ENCODE data around the gene ISCU. TPM values are rescaled to one million over a fixed set of nuclear protein-coding genes. Genes with fewer than 3 reads are reported as not detected.

ISCU gene
- total RNA-seq, 1 donor from 2014 or later, result 83.0 TPM

DNA sequence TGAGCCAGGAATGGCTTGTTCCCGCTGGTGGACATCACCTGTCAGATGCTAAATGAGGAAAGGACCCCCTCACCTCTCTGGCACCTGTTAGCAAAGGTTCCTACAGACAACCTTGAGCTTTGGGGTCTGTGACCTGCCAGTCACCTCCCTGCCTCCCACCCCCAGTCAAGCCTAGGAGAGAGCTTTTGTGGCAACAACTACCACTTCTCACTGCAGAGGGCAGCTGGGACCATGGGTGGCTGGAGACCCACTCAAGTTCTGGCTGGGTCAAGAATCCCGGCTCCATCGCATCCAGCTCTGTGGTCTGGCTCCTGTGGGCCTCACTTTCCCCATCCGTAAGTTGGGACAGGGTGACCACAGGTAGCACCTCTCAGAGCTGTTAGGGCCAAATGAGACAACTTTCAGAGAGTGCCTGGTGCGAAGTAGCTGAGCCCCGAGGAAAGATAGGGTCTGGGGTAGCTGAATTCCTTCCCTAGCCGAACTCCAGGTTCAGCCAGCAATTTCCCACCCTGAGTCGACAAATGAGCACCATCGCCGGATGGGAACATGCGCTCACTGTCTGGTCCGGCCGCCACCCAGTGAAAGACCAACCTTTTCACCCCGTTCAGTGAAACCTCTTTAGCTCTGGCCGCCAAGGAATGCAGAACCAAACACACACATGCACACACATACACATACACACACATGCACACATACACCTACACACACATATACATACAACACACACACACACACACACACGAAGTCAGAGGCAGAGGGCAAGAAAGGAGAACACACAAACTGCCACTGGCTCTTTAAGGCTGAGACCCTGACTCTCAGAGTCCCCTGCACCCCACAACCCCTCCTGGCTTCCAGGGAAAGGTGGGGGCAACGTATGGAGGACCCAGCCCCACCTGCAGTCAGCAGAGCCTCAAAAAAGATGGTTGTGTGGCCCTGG, 33.6 kb downstream of the ISCU start:
- H3K4me1 ChIP-seq (ENCODE audit: control insufficient read depth in 3 of 3, insufficient read depth in 3 of 3, low read length in 3 of 3), result no peaks in the 10 kb centered on the region
- H3K27me3 ChIP-seq (ENCODE audit: control insufficient read depth in 3 of 3, insufficient read depth in 3 of 3, low read length in 3 of 3), result no peaks in the 10 kb centered on the region
- no peak overlapping the region for H3K9ac ChIP-seq (ENCODE audit: low read depth in 1 of 3, low read length in 3 of 3)
- H3K36me3 ChIP-seq (ENCODE audit: control insufficient read depth in 3 of 3, insufficient read depth in 3 of 3, low read length in 3 of 3), result no peaks in the 10 kb centered on the region
- no peaks in the 10 kb centered on the region for H3K9me3 ChIP-seq (ENCODE audit: control insufficient read depth in 3 of 3, low read length in 3 of 3)
- H3K27ac ChIP-seq (ENCODE audit: low read depth, low read length), result peak overlapping the region; percentile 30
- peak overlapping the region in 2 of 3 donors; percentile 26 to 33 for H3K4me3 ChIP-seq (ENCODE audit: low read length in 3 of 3)

DNA sequence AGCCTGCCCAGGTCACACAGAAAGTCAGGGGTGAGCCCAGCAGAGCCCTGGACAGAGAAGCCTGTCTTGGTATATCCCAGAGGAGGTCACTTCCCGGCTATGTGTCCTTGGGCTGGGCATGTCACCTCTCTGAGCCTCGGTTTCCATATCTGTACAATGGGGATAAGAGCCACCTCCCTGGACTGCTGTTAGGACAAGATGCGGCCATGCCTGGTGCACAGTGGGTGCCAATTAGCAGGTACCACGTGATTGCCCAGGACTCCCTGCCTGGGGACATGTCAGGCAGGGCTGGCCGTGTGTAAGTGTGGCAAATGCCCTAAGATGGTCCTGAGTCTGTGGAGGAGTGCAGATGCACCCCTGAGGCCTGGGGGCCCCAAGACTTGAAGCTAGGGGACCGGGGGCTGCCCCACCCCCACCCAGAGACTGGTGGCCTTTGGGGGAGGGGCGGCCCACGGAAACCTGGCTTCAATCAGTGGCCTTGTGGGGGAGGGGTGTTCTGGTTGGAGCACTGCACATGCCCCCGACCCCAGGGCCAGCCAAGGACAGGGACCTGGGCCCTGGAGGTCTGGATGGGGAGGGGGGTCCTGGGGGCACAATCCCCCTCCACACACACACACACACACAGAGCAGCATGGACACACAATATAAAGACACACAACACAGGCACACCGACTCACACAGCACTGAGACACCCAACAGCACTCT, 34.6 kb downstream of the ISCU start:
- Histone ChIP-seq H3K4me3 (ENCODE audit: low read length in 3 of 3) (peak overlapping the region; percentile 52 to 67 (median 61)), H3K36me3 (ENCODE audit: control insufficient read depth in 3 of 3, insufficient read depth in 3 of 3, low read length in 3 of 3) (no peaks in the 10 kb centered on the region), H3K27ac (ENCODE audit: low read depth, low read length) (peak overlapping the region; percentile 30), H3K4me1 (ENCODE audit: control insufficient read depth in 3 of 3, insufficient read depth in 3 of 3, low read length in 3 of 3) (no peaks in the 10 kb centered on the region), H3K27me3 (ENCODE audit: control insufficient read depth in 3 of 3, insufficient read depth in 3 of 3, low read length in 3 of 3) (no peaks in the 10 kb centered on the region), H3K9ac (ENCODE audit: low read depth in 1 of 3, low read length in 3 of 3) (peak overlapping the region in 1 of 3 donors; percentile 8), H3K9me3 (ENCODE audit: control insufficient read depth in 3 of 3, low read length in 3 of 3) (no peaks in the 10 kb centered on the region)

DNA sequence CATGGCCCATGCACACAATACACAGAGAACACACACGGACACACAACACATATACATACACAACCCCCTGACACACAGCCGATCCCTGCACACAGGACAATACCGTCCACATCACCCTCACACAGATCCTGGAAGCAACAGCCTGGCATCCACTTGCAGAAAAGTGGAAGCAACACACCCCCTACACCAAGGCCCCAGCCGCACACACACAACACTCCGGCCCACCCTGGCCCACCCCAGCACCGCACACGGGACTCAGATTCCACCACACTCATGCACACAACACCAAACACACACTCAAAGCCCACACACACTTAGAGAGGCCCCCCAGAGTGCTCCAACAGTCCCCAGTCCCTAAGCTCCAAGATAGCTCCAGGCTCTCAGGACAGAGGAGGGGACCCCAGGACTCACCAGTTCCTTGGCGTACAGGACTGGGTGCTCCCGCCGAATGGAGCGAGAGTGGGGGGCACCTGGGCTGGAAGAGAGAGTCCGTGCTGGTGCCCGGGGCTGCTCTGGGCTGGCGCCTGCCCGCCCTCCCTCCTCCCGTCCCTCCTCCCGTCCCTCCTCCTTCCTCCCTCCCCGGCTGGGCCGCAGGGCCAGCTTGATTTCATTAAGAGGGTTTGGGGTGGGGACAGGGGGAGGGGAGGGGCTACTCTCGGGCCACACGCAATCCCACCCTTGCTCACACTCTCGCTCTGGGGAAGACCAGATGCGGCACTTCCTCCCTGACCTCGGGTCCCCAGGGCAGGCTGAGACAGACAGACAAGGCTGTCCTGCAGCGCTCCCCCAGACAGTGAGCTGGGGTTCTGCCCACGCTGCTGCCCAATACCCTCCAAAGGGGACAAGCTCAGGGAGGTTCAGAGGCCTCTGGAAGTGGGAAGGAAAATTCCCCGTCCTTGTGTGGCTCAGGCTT, 35.4 kb downstream of the ISCU start, which contains the start of gene TMEM119:
Gene TMEM119 (minus strand): TSS at position 526 of the 913 bp plus-strand sequence. CDS start 5,701 bp downstream, outside the sequence.
- Histone ChIP-seq H3K9ac (ENCODE audit: low read depth in 1 of 3, low read length in 3 of 3) (peak within 1 kb of the TSS in 1 of 3 donors; percentile 8), H3K9me3 (ENCODE audit: control insufficient read depth in 3 of 3, low read length in 3 of 3) (no peaks in the 10 kb centered on the region), H3K27me3 (ENCODE audit: control insufficient read depth in 3 of 3, insufficient read depth in 3 of 3, low read length in 3 of 3) (no peaks in the 10 kb centered on the region), H3K27ac (ENCODE audit: low read depth, low read length) (peak within 1 kb of the TSS; percentile 44), H3K4me1 (ENCODE audit: control insufficient read depth in 3 of 3, insufficient read depth in 3 of 3, low read length in 3 of 3) (no peaks in the 10 kb centered on the region), H3K36me3 (ENCODE audit: control insufficient read depth in 3 of 3, insufficient read depth in 3 of 3, low read length in 3 of 3) (no peaks in the 10 kb centered on the region), H3K4me3 (ENCODE audit: low read length in 3 of 3) (peak within 1 kb of the TSS; percentile 52 to 67 (median 61))

DNA sequence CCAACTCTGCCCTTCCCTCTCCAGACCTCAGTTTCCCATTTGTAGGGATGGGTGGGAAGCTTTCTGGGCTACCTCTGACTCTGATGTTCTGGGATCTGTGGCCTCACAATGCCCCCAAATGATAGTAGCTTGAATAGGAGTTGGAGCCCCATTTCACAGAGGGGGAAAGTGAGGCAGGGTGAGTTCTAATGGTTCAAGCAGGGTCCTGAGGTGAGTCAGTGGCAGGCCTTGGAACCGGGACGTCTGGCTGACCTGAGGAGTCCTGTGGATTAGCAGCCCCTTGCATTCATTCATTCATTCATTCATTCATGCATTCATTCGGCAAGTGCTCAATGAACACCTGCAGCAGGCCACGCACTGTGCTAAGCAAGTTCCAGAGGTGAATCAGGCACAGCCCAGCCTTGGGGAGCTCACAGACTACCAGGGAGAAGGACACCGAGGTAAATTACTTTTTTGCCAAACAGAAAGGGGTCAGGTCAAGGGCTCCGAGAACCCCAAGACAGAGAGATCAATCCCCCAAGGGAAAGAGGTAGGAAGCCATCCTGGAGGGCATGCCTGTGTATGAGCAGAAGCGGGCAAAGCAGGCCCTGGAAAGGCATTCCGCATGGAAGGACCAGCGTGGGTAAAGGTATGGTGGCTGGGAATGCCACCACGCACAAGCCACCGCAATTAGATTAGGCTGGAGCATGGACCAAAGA, 36.3 kb downstream of the ISCU start:
- H3K27me3 ChIP-seq (ENCODE audit: control insufficient read depth in 3 of 3, insufficient read depth in 3 of 3, low read length in 3 of 3), result no peaks in the 10 kb centered on the region
- H3K9ac ChIP-seq (ENCODE audit: low read depth in 1 of 3, low read length in 3 of 3), result no peak overlapping the region
- H3K4me3 ChIP-seq (ENCODE audit: low read length in 3 of 3), result peak overlapping the region in 1 of 3 donors; percentile 31
- H3K27ac ChIP-seq (ENCODE audit: low read depth, low read length), result peak overlapping the region; percentile 44
- H3K36me3 ChIP-seq (ENCODE audit: control insufficient read depth in 3 of 3, insufficient read depth in 3 of 3, low read length in 3 of 3), result no peaks in the 10 kb centered on the region
- H3K9me3 ChIP-seq (ENCODE audit: control insufficient read depth in 3 of 3, low read length in 3 of 3), result no peaks in the 10 kb centered on the region
- H3K4me1 ChIP-seq (ENCODE audit: control insufficient read depth in 3 of 3, insufficient read depth in 3 of 3, low read length in 3 of 3), result no peaks in the 10 kb centered on the region

DNA sequence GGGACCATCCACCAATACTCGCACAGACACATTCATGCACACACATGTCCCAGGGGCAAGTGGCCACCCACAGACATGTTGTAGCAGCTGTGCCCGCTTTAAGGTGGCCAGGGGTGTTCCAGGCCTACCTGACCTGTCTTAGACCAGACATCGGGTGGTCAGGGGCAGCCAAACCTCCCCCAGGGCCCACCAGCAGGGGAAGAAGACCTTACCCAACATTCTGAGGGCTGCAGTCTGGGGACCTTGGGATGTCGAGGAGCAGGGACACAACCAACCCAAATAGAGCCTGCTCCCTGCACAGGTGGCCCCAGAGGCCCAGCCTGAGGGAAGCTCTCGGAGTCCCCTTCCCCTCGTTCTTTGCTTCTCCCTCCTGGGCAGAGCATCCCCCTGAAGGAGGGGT, 37.1 kb downstream of the ISCU start:
- Histone ChIP-seq H3K4me1 (ENCODE audit: control insufficient read depth in 3 of 3, insufficient read depth in 3 of 3, low read length in 3 of 3) (no peaks in the 10 kb centered on the region), H3K9ac (ENCODE audit: low read depth in 1 of 3, low read length in 3 of 3) (no peak overlapping the region), H3K4me3 (ENCODE audit: low read length in 3 of 3) (no peak overlapping the region), H3K27ac (ENCODE audit: low read depth, low read length) (no peak overlapping the region), H3K36me3 (ENCODE audit: control insufficient read depth in 3 of 3, insufficient read depth in 3 of 3, low read length in 3 of 3) (no peaks in the 10 kb centered on the region), H3K9me3 (ENCODE audit: control insufficient read depth in 3 of 3, low read length in 3 of 3) (no peaks in the 10 kb centered on the region), H3K27me3 (ENCODE audit: control insufficient read depth in 3 of 3, insufficient read depth in 3 of 3, low read length in 3 of 3) (no peaks in the 10 kb centered on the region)

DNA sequence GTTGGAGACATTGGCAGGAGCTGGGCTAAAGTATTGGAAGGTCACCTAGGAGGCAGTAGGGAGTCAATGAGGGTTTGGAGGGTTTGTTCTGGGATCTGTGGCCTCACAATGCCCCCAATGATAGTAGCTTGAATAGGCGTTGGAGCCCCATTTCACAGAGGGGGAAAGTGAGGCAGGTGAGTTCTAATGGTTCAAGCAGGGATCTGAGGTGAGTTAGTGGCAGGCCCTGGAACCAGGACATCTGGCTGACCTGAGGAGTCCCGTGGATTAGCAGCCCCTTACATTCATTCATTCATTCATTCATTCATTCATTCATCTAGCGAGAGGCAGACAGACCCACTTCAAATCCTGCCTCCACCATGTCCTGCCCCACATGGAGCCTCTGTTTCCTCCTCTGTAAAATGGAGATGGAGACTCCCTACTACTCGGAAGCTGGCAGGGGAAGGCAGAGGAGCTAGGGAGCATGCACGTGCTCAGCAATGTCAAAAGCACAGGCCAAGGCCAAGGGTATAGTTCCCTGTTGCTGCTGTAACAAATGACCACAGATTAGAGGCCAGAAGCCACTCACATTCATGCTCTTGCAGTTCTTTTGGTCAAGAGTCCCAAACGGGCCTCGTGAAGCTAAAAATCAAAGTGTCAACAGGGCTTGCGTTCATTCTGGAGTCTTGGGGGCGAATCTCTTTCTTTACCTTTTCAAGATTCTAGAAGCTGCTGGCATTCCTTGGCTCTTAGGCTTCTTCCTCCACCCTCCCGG, 37.7 kb downstream of the ISCU start:
- H3K9ac ChIP-seq (ENCODE audit: low read depth in 1 of 3, low read length in 3 of 3), result no peak overlapping the region
- no peak overlapping the region for H3K4me3 ChIP-seq (ENCODE audit: low read length in 3 of 3)
- H3K36me3 ChIP-seq (ENCODE audit: control insufficient read depth in 3 of 3, insufficient read depth in 3 of 3, low read length in 3 of 3), result no peaks in the 10 kb centered on the region
- H3K9me3 ChIP-seq (ENCODE audit: control insufficient read depth in 3 of 3, low read length in 3 of 3), result no peaks in the 10 kb centered on the region
- no peaks in the 10 kb centered on the region for H3K27me3 ChIP-seq (ENCODE audit: control insufficient read depth in 3 of 3, insufficient read depth in 3 of 3, low read length in 3 of 3)
- no peaks in the 10 kb centered on the region for H3K4me1 ChIP-seq (ENCODE audit: control insufficient read depth in 3 of 3, insufficient read depth in 3 of 3, low read length in 3 of 3)
- no peak overlapping the region for H3K27ac ChIP-seq (ENCODE audit: low read depth, low read length)

DNA sequence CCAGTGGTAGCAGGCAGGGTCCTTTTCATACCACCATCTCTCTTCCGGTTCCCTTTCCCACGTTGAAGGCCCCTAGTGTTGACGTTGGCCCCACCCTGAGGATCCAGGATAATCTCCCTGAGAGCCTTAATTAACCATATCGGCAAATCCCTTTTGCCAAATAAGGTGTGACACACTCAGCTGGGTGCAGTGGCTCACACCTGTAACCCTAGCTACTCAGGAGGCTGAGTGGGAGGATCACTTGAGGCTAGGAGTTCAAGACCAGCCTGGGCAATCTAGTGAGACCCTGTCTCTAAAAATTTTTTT, 38.3 kb downstream of the ISCU start:
- Histone ChIP-seq H3K4me3 (ENCODE audit: low read length in 3 of 3) (no peak overlapping the region), H3K27me3 (ENCODE audit: control insufficient read depth in 3 of 3, insufficient read depth in 3 of 3, low read length in 3 of 3) (no peaks in the 10 kb centered on the region), H3K27ac (ENCODE audit: low read depth, low read length) (no peak overlapping the region), H3K9ac (ENCODE audit: low read depth in 1 of 3, low read length in 3 of 3) (no peak overlapping the region), H3K4me1 (ENCODE audit: control insufficient read depth in 3 of 3, insufficient read depth in 3 of 3, low read length in 3 of 3) (no peaks in the 10 kb centered on the region), H3K36me3 (ENCODE audit: control insufficient read depth in 3 of 3, insufficient read depth in 3 of 3, low read length in 3 of 3) (no peaks in the 10 kb centered on the region), H3K9me3 (ENCODE audit: control insufficient read depth in 3 of 3, low read length in 3 of 3) (no peaks in the 10 kb centered on the region)

DNA sequence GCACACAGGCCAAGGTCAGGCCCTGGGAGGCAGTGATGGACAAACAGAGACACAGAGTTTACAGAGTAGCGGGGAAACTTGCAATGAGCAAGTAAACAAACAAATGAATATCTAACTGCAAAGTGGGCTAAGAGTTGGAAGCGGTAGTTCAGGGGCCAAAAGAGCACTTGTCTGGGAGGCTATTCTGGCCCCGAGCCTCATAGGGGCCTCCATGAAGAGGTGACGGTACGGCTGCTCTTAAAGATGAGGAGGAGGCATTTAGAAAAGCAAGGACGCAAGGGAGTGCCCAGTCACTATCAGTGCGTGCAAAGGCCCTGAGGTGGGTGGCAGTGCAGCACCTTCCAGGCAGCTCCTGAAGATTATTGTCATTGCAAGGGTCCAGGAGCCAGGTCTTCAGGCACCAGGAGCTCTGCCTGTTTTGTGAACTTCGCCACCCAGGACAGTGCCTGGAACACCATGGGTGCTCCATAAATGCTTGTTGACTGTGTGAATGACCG, 39.9 kb downstream of the ISCU start:
- Histone ChIP-seq H3K27ac (ENCODE audit: low read depth, low read length) (no peak overlapping the region), H3K4me3 (ENCODE audit: low read length in 3 of 3) (no peak overlapping the region), H3K4me1 (ENCODE audit: control insufficient read depth in 3 of 3, insufficient read depth in 3 of 3, low read length in 3 of 3) (no peaks in the 10 kb centered on the region), H3K9me3 (ENCODE audit: control insufficient read depth in 3 of 3, low read length in 3 of 3) (no peaks in the 10 kb centered on the region), H3K9ac (ENCODE audit: low read depth in 1 of 3, low read length in 3 of 3) (no peak overlapping the region), H3K36me3 (ENCODE audit: control insufficient read depth in 3 of 3, insufficient read depth in 3 of 3, low read length in 3 of 3) (no peaks in the 10 kb centered on the region), H3K27me3 (ENCODE audit: control insufficient read depth in 3 of 3, insufficient read depth in 3 of 3, low read length in 3 of 3) (no peaks in the 10 kb centered on the region)
